ENCODE data around the gene GNA12. TPM values are rescaled to one million over a fixed set of nuclear protein-coding genes. Genes with fewer than 3 reads are reported as not detected.
"Not testable (repeated sequence)": the region's sequence is repeated elsewhere in the genome, so short reads cannot be mapped to it uniquely, and the experiment has no call there.

The GNA12 gene
- total RNA-seq, 8 experiments from 2014 or later: 9.7 to 33.3 (median 20.5) TPM

GRCh38 chr7:2680792-2681490, 163.2 kb downstream of the GNA12 start:
- peak; percentile 29 to 96 (median 68) for ATAC-seq (replicated peaks in 6 of 8)
- in situ Hi-C loops (cut with MboI; ENCODE audit: low pct_unique_long_range_greater_than_20kb in 2 of 9, low sequenced_read_pairs in 9 of 9, unreplicated experiment in 9 of 9): no loop called here

GRCh38 chr7:2680256-2680655, 163.9 kb downstream of the GNA12 start:
- WGBS, 10 experiments: 80 to 90% methylated on average over 2 of the region's 13 CpGs; no CpG with 5 or more reads in 8 of the 10 experiments
- peaks cover 2 to 8% of the 10 kb centered on the region in 2 donors for H3K4me1 ChIP-seq (replicated peaks in 1 of 2)
- H3K4me3 ChIP-seq: no peak overlapping the region
- in situ Hi-C loops (cut with MboI; ENCODE audit: low pct_unique_long_range_greater_than_20kb in 2 of 9, low sequenced_read_pairs in 9 of 9, unreplicated experiment in 9 of 9): no loop called here
- H3K27ac ChIP-seq: no peak overlapping the region
- peak in 1 of 8 experiments; percentile 4 for ATAC-seq (replicated peaks in 6 of 8)

More at GRCh38 chr7:2680792-2681490, 163.2 kb downstream of the GNA12 start:
- Histone ChIP-seq H3K4me1 (replicated peaks in 1 of 2) (peaks cover 2 to 8% of the 10 kb centered on the region in 2 donors), H3K27ac (no peak overlapping the region), H3K4me3 (no peak overlapping the region)
- 2 to 59% (median 39%) methylated on average over 3 to 11 of the region's 27 CpGs; no CpG with 5 or more reads in 4 of the 10 experiments for WGBS, 10 experiments

GRCh38 chr7:2679135-2680127, 164.7 kb downstream of the GNA12 start:
- in situ Hi-C loops (cut with MboI; ENCODE audit: low pct_unique_long_range_greater_than_20kb in 2 of 9, low sequenced_read_pairs in 9 of 9, unreplicated experiment in 9 of 9); H3K4me3 ChIP-seq; H3K27ac ChIP-seq; H3K4me1 ChIP-seq (replicated peaks in 1 of 2): not testable (repeated sequence)
- peak in 7 of 8 experiments; percentile 13 to 41 (median 30) for ATAC-seq (replicated peaks in 6 of 8)
- 36 to 93% (median 78%) methylated on average over 2 to 17 of the region's 64 CpGs; no CpG with 5 or more reads in 4 of the 10 experiments for WGBS, 10 experiments

- ATAC-seq (replicated peaks in 6 of 8); H3K4me3 ChIP-seq; H3K27ac ChIP-seq; in situ Hi-C loops (cut with MboI; ENCODE audit: low pct_unique_long_range_greater_than_20kb in 2 of 9, low sequenced_read_pairs in 9 of 9, unreplicated experiment in 9 of 9); H3K4me1 ChIP-seq (replicated peaks in 1 of 2): not testable (repeated sequence)
- no CpG with 5 or more reads among the region's 15 CpGs for WGBS, 10 experiments
Measured at GRCh38 chr7:2678454-2678853, 165.7 kb downstream of the GNA12 start.

Other genes with a start within 250 kb of the GNA12 start
- 10 to 100 TPM in 7 of 8 experiments, 1 to 10 TPM in 1; 9.6 to 71.1 (median 37.5) TPM for gene TTYH3, start 212.3 kb downstream of the GNA12 start, total RNA-seq
- 1 to 10 TPM in 5 of 8 experiments, under 1 TPM in 3; 0.64 to 3.7 (median 1.1) TPM for gene AMZ1, start 156.1 kb downstream of the GNA12 start, total RNA-seq
- gene CARD11, start 199.6 kb upstream of the GNA12 start, total RNA-seq: under 1 TPM in 6 of 8 experiments, not detected in 2; 0.05 to 0.91 (median 0.17) TPM

Measured in motor neuron (in vitro differentiated cells).